Kidney (tissue), 14 donors: Measurements from ENCODE around the gene RAB39B. TPM values are rescaled to one million over a fixed set of nuclear protein-coding genes. Genes with fewer than 3 reads are reported as not detected.

Experiments used
- DNase-seq, 5 donors: peaks; one replicate each; pipeline ENCODE4 v3.0.0-alpha.2; 2013 to 2020
- FAIRE-seq: peaks from 2 replicates; lab custom pipeline; 2012; peaks lifted over from hg19 to GRCh38; lab: Jason Lieb, UNC
- H3K27ac ChIP-seq, 2 donors: one replicate each; pipeline ENCODE4 v1.7.0; 2013; ENCODE audit warnings: low read depth in 2 of 2, low read length in 2 of 2, inconsistent platforms in 1 of 2
- H3K27me3 ChIP-seq: one replicate; pipeline ENCODE4 v1.7.1; 2013; ENCODE audit warnings: low read length, inconsistent platforms; ENCODE audit not compliant: control insufficient read depth, insufficient read depth
- H3K36me3 ChIP-seq, 3 donors: one replicate each; pipeline versions ENCODE4 v1.7.0 to v1.7.1; 2013; ENCODE audit warnings: low read length in 3 of 3, control low read depth in 1 of 3, inconsistent platforms in 1 of 3; ENCODE audit not compliant: insufficient read depth in 3 of 3, control insufficient read depth in 2 of 3
- H3K4me1 ChIP-seq, 3 donors: one replicate each; pipeline versions ENCODE4 v1.7.0 to v1.7.1; 2013; ENCODE audit warnings: low read length in 3 of 3, inconsistent platforms in 1 of 3, low read depth in 1 of 3; ENCODE audit not compliant: control insufficient read depth in 2 of 3, insufficient read depth in 2 of 3
- H3K4me3 ChIP-seq, 3 donors: one replicate each; pipeline versions ENCODE4 v1.7.0 to v1.8.1; 2013; ENCODE audit warnings: low read length in 3 of 3, control low read depth in 1 of 3, inconsistent platforms in 1 of 3
- H3K9ac ChIP-seq, 3 donors: one replicate each; pipeline versions ENCODE4 v1.7.0 to v1.7.1; 2013; ENCODE audit warnings: low read length in 3 of 3, control low read depth in 1 of 3, inconsistent platforms in 1 of 3
- H3K9me3 ChIP-seq, 3 donors: one replicate each; pipeline versions ENCODE4 v1.7.0 to v1.7.1; 2013; ENCODE audit warnings: low read length in 3 of 3, control low read depth in 1 of 3, inconsistent platforms in 1 of 3; ENCODE audit not compliant: control insufficient read depth in 2 of 3, insufficient read depth in 1 of 3
- intact Hi-C: fragments of 100-400 bp; cut with DNase I; formaldehyde crosslinking; loops from one replicate; pipeline ENCODE4 v1.11.1; 2022
- polyA plus RNA-seq: library from polyadenylated mRNA; stranded (reverse); fragments of 350-450 nt; fragmentation: Illumina TruSeq; extraction: RNeasy Lipid Tissue Mini Kit (QIAGEN cat#74804); gene quantifications from one replicate; pipeline ENCODE4 v1.2.3, GENCODE V29; 2014; ENCODE audit warnings: low read depth, low replicate concordance; ENCODE audit not compliant: insufficient read depth
- total RNA-seq: library from RNA; stranded (reverse); fragmentation: NEBNext Ultra II Directional; extraction: Animal tissue kit (Norgen Biotek cat#: 25700); gene quantifications from one replicate; pipeline ENCODE4 v1.2.1, GENCODE V29; 2021
- TF ChIP-seq, protein P1 (sequence below): IDR thresholded peaks from 3 replicates; pipeline ENCODE4 v1.5.1; 2012; ENCODE audit warnings: mild to moderate bottlenecking, moderate library complexity, borderline replicate concordance; ENCODE audit not compliant: insufficient read depth; ENCODE audit errors: extremely low read depth
- donor health status: control.
- donor health status: control.
- donor health status: control.
- donor health status: control.
- donor health status: control.
- donor health status: DM: yes; HTN: yes; CAD: no.
- donor health status: Normal renal cell carcinoma (clear cell type).

The RAB39B gene
- total and polyA plus RNA-seq, 2 donors from 2014 or later = 1.2 to 1.8 TPM

DNA sequence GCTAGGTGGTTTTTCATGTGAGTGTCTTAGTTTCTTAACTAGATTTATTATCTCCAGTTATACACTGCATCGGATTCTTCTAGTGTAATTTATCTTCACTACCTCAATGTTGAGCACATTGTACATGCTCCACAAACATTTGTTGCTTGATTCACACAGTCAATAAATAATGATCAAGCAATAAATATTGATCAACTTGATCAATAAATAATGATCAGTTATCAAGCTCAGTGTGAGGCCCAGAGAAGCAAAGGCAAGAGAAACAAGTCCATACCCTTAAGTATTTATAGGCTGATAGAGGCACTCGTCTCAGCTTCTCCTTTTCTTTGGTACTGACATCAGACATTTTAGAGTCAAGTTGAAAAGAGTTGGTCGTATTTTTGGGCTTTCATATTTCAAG lies 53.1 kb downstream of the RAB39B start:
- no peaks in the 10 kb centered on the region for H3K36me3 ChIP-seq
- TF ChIP-seq, protein P1, sequence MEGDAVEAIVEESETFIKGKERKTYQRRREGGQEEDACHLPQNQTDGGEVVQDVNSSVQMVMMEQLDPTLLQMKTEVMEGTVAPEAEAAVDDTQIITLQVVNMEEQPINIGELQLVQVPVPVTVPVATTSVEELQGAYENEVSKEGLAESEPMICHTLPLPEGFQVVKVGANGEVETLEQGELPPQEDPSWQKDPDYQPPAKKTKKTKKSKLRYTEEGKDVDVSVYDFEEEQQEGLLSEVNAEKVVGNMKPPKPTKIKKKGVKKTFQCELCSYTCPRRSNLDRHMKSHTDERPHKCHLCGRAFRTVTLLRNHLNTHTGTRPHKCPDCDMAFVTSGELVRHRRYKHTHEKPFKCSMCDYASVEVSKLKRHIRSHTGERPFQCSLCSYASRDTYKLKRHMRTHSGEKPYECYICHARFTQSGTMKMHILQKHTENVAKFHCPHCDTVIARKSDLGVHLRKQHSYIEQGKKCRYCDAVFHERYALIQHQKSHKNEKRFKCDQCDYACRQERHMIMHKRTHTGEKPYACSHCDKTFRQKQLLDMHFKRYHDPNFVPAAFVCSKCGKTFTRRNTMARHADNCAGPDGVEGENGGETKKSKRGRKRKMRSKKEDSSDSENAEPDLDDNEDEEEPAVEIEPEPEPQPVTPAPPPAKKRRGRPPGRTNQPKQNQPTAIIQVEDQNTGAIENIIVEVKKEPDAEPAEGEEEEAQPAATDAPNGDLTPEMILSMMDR = no peak
- no peaks in the 10 kb centered on the region for H3K27me3 ChIP-seq
- peaks cover 0 to 7% (median 0%) of the 10 kb centered on the region in 3 donors for H3K4me1 ChIP-seq
- H3K4me3 ChIP-seq = no peak overlapping the region
- no peak for FAIRE-seq
- H3K9ac ChIP-seq = no peak overlapping the region
- H3K27ac ChIP-seq = no peak overlapping the region
- no peak for DNase-seq
- intact Hi-C loops = no loop called here
- no peaks in the 10 kb centered on the region for H3K9me3 ChIP-seq

Other genes with a start within 250 kb of the RAB39B start
- 41.3 TPM for gene F8, start 241.8 kb downstream of the RAB39B start, total RNA-seq
- 15.1 TPM for gene F8, start 241.8 kb downstream of the RAB39B start, polyA plus RNA-seq
- 98.2 TPM for gene FUNDC2, start 237.6 kb downstream of the RAB39B start, total RNA-seq
- 239 TPM for gene FUNDC2, start 237.6 kb downstream of the RAB39B start, polyA plus RNA-seq
- 6.6 TPM for gene CMC4, start 193.4 kb downstream of the RAB39B start, total RNA-seq
- 26.2 TPM for gene CMC4, start 193.4 kb downstream of the RAB39B start, polyA plus RNA-seq
- 23.8 TPM for gene MTCP1, start 193.4 kb downstream of the RAB39B start, total RNA-seq
- gene MTCP1, start 193.4 kb downstream of the RAB39B start, polyA plus RNA-seq = 21.5 TPM
- gene BRCC3, start 193.0 kb downstream of the RAB39B start, total RNA-seq = 23.0 TPM
- 14.4 TPM for gene BRCC3, start 193.0 kb downstream of the RAB39B start, polyA plus RNA-seq
- gene VBP1, start 48.0 kb downstream of the RAB39B start, total RNA-seq = 38.4 TPM
- gene VBP1, start 48.0 kb downstream of the RAB39B start, polyA plus RNA-seq = 53.8 TPM
- 22.8 TPM for gene CLIC2, start 70.1 kb upstream of the RAB39B start, total RNA-seq
- gene CLIC2, start 70.1 kb upstream of the RAB39B start, polyA plus RNA-seq = 7.3 TPM
- not detected for gene F8A2, start 117.6 kb upstream of the RAB39B start, total RNA-seq
- not detected for gene F8A2, start 117.6 kb upstream of the RAB39B start, polyA plus RNA-seq
- gene F8A3, start 194.1 kb upstream of the RAB39B start, total RNA-seq = 8.2 TPM
- gene F8A3, start 194.1 kb upstream of the RAB39B start, polyA plus RNA-seq = 0.62 TPM